ENCODE measurements around the gene STAP2.

Gene STAP2

DNA sequence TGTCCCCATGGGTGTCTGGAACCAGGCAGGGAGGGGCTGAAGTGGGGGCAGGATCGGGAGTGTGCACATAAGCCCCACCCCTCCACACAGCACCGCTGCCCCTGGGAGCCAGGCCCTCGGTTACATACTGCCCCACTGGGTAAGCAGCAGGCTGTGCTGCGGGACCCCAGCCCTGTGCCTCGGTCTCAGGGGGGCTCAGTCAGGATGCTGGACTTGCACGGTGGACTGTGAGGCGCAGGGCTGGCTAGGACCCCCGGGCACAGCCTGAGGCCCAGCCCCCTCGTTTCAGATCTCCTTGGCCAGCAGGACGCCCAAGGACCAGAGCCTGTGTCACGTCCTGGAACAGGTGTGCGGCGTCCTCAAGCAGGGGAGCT lies 21.0 kb upstream of the STAP2 start:
- Histone ChIP-seq H3K4me3 (replicated peaks; ENCODE audit: insufficient read depth, low read length) (no peak overlapping the region), H3K27me3 (ENCODE audit: insufficient read depth, poor library complexity, severe bottlenecking) (no peaks in the 10 kb centered on the region), H3K27ac (replicated peaks) (no peak overlapping the region)
- no peak for DNase-seq (ENCODE audit: low read depth in 1 of 2, low spot score in 1 of 2)
- TF ChIP-seq GABPA (IDR thresholded peaks at IDR 0.05; ENCODE audit: low read depth) (no peak), SPI1 (IDR thresholded peaks at IDR 0.05; ENCODE audit: borderline replicate concordance, low read depth) (no peak), POLR2AphosphoS5 (IDR thresholded peaks at IDR 0.05; ENCODE audit: low read depth) (no peak)
- TF ChIP-seq, protein P1, sequence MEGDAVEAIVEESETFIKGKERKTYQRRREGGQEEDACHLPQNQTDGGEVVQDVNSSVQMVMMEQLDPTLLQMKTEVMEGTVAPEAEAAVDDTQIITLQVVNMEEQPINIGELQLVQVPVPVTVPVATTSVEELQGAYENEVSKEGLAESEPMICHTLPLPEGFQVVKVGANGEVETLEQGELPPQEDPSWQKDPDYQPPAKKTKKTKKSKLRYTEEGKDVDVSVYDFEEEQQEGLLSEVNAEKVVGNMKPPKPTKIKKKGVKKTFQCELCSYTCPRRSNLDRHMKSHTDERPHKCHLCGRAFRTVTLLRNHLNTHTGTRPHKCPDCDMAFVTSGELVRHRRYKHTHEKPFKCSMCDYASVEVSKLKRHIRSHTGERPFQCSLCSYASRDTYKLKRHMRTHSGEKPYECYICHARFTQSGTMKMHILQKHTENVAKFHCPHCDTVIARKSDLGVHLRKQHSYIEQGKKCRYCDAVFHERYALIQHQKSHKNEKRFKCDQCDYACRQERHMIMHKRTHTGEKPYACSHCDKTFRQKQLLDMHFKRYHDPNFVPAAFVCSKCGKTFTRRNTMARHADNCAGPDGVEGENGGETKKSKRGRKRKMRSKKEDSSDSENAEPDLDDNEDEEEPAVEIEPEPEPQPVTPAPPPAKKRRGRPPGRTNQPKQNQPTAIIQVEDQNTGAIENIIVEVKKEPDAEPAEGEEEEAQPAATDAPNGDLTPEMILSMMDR (IDR thresholded peaks at IDR 0.05; ENCODE audit: insufficient read depth, low read length) = no peak
- TF ChIP-seq, protein P2, sequence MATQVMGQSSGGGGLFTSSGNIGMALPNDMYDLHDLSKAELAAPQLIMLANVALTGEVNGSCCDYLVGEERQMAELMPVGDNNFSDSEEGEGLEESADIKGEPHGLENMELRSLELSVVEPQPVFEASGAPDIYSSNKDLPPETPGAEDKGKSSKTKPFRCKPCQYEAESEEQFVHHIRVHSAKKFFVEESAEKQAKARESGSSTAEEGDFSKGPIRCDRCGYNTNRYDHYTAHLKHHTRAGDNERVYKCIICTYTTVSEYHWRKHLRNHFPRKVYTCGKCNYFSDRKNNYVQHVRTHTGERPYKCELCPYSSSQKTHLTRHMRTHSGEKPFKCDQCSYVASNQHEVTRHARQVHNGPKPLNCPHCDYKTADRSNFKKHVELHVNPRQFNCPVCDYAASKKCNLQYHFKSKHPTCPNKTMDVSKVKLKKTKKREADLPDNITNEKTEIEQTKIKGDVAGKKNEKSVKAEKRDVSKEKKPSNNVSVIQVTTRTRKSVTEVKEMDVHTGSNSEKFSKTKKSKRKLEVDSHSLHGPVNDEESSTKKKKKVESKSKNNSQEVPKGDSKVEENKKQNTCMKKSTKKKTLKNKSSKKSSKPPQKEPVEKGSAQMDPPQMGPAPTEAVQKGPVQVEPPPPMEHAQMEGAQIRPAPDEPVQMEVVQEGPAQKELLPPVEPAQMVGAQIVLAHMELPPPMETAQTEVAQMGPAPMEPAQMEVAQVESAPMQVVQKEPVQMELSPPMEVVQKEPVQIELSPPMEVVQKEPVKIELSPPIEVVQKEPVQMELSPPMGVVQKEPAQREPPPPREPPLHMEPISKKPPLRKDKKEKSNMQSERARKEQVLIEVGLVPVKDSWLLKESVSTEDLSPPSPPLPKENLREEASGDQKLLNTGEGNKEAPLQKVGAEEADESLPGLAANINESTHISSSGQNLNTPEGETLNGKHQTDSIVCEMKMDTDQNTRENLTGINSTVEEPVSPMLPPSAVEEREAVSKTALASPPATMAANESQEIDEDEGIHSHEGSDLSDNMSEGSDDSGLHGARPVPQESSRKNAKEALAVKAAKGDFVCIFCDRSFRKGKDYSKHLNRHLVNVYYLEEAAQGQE (IDR thresholded peaks at IDR 0.05; ENCODE audit: insufficient replicate concordance, low read depth) = no peak

DNA sequence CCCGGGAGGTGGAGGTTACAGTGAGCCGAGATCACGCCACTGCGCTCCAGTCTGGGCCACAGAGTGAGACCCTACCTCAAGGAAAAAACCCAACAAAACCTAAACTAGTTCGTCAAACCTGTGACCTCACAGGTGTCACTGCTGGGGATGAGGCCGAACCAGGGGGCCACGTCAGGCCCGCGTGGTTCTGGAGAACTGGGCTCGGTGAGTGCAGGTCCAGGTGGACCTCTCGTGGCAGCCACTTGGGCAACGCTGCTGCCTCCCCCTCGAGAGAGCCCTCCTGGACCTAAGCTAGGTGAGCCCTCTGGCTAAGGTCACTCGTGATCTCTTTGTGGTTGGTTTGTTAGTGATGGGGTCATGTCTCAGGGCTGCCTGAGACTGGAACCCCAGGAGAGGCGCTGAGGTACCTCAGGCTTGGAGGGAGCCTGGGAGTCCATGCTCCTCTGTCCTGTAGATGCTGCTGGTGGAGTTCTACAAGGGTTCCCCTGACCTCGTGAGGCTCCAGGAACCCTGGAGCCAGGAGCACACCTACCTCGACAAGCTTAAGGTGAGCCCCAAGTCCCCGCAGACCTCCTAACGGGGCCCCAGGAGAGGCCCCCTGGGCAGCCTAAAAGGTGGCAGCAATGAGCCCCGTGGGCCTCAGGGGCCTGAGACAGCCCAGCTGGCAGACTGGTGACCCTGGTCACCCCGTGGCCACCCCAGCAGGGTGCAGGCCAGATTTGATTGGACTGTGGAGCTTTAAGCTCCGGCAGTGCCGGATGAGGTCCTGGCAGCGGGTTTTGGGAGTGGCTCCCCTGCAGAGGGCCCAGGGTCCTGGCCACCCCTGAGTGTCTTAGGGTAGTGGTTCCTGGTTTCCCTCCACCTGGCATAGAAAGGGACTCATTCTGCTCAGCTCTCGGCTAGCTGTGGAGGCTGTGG lies 20.3 kb upstream of the STAP2 start:
- H3K4me3 ChIP-seq (replicated peaks; ENCODE audit: insufficient read depth, low read length) = no peak overlapping the region
- DNase-seq (ENCODE audit: low read depth in 1 of 2, low spot score in 1 of 2) = no peak
- H3K27ac ChIP-seq (replicated peaks) = no peak overlapping the region
- TF ChIP-seq GABPA (IDR thresholded peaks at IDR 0.05; ENCODE audit: low read depth) = no peak
- TF ChIP-seq, protein P2 (IDR thresholded peaks at IDR 0.05; ENCODE audit: insufficient replicate concordance, low read depth) = no peak
- no peak for TF ChIP-seq SPI1 (IDR thresholded peaks at IDR 0.05; ENCODE audit: borderline replicate concordance, low read depth)
- TF ChIP-seq, protein P1 (IDR thresholded peaks at IDR 0.05; ENCODE audit: insufficient read depth, low read length) = no peak
- no peak for TF ChIP-seq POLR2AphosphoS5 (IDR thresholded peaks at IDR 0.05; ENCODE audit: low read depth)
- H3K27me3 ChIP-seq (ENCODE audit: insufficient read depth, poor library complexity, severe bottlenecking) = no peaks in the 10 kb centered on the region

DNA sequence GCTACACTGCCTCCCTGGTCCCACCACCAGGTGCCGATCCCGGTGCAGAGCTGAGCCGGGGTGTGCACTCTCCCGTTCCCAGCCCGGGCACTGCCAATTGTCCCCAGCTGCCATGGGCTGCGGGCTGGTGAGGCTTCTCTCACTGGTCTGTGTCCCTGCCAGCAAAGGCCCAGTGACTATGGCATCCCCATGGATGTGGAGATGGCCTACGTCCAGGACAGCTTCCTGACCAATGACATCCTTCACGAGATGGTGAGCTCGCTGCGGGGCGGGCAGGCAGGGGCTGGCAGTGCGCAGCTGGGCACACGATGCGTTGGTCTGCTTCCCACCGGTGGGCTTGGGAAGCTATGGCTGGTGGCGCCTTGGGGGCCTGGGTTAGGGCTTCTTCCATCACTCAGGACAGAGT lies 19.3 kb upstream of the STAP2 start:
- Histone ChIP-seq H3K27ac (replicated peaks) (no peak overlapping the region), H3K27me3 (ENCODE audit: insufficient read depth, poor library complexity, severe bottlenecking) (no peaks in the 10 kb centered on the region), H3K4me3 (replicated peaks; ENCODE audit: insufficient read depth, low read length) (no peak overlapping the region)
- TF ChIP-seq, protein P1 (IDR thresholded peaks at IDR 0.05; ENCODE audit: insufficient read depth, low read length) = no peak
- TF ChIP-seq GABPA (IDR thresholded peaks at IDR 0.05; ENCODE audit: low read depth) (no peak), SPI1 (IDR thresholded peaks at IDR 0.05; ENCODE audit: borderline replicate concordance, low read depth) (no peak)
- TF ChIP-seq, protein P2 (IDR thresholded peaks at IDR 0.05; ENCODE audit: insufficient replicate concordance, low read depth) = no peak
- no peak for DNase-seq (ENCODE audit: low read depth in 1 of 2, low spot score in 1 of 2)

All from HL-60 (cell line).